Activated naive CD4-positive, alpha-beta T cell treated with anti-CD3 and anti-CD28 coated beads, Interleukin-2, amount 50 U/mL, for 16 hours (primary cell): Measurements from ENCODE around the gene FAT2.
"Not testable (repeated sequence)": the region's sequence is repeated elsewhere in the genome, so short reads cannot be mapped to it uniquely, and the experiment has no call there.

ENCODE experiments used
- DNase-seq: peaks from one replicate; pipeline ENCODE4 v3.0.0-alpha.2; 2020

FAT2 gene

DNA sequence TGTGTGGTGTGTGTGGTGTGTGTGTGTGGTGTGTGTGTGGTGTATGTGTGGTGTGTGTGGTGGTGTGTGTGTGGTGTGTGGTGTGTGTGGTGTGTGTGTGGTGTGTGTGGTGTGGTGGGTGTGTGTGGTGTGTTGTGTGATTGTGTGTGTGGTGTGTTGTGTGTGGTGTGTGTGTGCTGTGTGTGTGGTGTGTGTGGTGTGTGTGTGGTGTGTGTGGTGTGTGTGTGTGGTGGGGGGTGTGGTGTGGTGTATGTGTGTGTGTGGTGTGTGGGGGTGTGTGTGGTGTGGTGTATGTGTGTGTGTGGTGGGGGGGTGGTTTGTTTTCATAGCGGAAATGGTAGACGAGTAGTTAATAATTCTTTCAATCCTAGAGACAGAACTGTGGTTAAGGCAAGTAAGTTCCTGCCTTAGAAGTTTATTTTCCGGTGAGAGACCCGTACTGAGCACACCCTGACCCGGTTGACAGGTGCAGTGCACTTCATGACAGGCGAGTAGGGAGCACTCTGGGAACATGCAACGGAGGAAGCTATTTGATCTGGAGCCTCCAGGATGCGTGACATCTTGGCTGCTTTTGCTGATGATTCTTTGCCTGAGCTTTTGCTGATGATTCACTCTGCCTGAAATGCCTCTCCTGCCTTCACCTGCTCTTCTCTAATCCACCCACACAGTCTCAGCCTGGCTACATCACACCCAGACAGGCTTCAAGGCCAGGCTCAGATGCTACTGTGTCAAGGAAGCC lies 21.7 kb upstream of the FAT2 start:
- peak; percentile 67 for DNase-seq

GRCh38 chr5:151611127-151611775 lies 20.1 kb upstream of the FAT2 start:
- no peak for DNase-seq

DNA sequence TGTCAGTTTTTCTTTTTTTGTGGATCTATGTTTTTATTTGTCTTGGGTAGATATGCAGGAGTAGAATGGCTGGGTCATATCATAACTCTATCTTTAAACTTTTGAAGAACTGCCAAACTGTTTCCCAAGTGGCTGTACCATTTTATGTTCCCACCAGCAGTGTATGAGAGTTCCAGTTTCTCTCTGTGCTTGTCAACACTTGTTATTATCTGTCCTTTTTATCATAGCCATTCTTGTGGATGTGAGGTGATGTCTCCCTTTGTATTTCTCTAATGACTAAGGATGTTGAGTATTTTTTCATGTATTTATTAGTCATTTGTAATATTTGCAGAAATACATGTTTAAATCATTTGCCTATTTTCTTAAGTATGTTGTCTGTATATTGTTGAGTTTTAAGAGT lies 17.4 kb upstream of the FAT2 start:
- no peak for DNase-seq

GRCh38 chr5:151607304-151607703 lies 16.2 kb upstream of the FAT2 start:
- DNase-seq = no peak

GRCh38 chr5:151605559-151605958 lies 14.4 kb upstream of the FAT2 start:
- no peak for DNase-seq

GRCh38 chr5:151602806-151603205 lies 11.7 kb upstream of the FAT2 start:
- DNase-seq = no peak

- DNase-seq = no peak
Measured at GRCh38 chr5:151601391-151601790, 10.3 kb upstream of the FAT2 start.

- no peak for DNase-seq
Measured at GRCh38 chr5:151600069-151600665, 9.0 kb upstream of the FAT2 start.

DNA sequence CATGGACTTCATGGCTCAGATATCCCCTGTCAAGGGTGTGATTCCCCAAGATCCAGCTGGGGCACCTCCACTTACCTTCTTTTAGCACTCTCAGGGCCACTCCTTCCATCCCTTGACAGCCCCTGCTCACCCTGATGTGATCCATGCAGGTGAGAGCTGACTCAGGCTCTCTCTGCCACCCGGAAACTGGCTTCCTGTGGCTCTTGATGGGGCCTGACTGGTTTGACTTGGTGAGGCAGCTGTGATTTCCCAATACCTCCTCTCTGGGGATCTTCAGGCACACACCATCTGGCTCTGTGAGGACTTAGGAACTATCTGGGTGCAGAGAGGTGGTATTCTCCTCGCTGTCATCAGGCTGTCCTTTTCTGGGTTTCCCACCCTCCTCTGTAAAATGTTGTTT lies 7.9 kb upstream of the FAT2 start:
- no peak for DNase-seq

- DNase-seq = no peak
Measured at GRCh38 chr5:151598549-151598948, 7.4 kb upstream of the FAT2 start.

GRCh38 chr5:151597749-151598148 lies 6.6 kb upstream of the FAT2 start:
- no peak for DNase-seq

GRCh38 chr5:151596828-151597539 lies 5.9 kb upstream of the FAT2 start:
- no peak for DNase-seq

GRCh38 chr5:151595411-151595826 lies 4.3 kb upstream of the FAT2 start:
- DNase-seq = no peak

DNA sequence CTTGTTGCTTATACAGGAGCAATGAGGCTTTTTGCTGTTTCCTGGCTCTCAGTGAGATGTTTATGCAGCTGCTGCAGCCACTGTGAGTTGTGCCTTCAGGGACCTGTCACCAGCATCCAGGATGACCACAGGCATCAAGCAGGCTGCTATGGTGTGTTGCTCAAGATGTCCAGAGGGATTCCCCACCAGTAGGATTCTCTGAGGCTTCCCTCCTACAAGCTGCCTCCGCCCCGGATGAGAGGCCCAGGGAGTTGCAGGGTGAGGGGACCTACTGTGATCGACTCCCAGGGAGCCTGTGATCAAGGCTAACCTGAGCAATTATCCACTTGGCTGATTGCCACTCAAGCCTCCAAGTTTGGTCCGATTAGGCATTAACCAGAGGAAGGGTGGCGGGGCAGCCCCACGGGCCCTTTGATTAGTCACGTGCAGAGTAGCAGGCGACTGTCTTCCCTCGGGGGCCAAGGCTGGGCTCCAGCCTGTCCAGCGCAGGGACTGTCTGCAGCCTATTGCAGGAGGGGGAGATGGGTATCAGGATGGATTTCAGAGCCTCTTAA lies 1.8 kb upstream of the FAT2 start:
- DNase-seq = no peak

DNA sequence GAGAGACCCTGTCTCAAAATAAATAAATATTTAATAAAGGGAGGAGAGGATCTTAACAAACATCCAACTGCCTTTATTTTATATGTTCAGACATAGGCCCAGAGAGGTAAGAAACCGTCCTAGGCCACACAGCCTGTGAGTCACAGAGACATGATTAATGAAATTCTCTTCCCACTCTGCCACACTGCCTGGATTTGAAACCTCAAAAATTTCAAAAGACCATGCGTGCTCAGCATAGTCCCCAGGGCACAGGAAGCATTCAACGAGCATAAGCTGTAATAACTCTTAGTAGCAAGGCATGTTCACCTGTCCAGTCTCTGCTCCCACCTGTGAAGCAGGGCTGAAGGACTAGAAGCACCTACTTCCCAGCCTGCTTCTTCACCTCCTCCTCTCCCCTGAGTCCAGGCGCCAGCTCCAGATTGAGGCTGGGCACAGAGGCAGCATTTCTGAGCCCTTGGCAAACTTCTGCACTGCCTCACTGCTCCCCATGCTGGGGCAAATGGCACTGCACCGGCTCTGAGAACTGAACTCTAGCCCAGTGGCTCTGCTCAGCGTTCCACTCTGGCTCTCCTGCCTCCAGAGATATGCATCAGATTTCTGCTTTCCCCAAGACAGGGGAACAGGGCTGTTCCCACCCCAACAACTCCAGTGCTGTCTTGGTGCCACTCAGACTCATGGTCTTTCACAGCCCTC lies 1.1 kb downstream of the FAT2 start:
- DNase-seq = no peak

DNA sequence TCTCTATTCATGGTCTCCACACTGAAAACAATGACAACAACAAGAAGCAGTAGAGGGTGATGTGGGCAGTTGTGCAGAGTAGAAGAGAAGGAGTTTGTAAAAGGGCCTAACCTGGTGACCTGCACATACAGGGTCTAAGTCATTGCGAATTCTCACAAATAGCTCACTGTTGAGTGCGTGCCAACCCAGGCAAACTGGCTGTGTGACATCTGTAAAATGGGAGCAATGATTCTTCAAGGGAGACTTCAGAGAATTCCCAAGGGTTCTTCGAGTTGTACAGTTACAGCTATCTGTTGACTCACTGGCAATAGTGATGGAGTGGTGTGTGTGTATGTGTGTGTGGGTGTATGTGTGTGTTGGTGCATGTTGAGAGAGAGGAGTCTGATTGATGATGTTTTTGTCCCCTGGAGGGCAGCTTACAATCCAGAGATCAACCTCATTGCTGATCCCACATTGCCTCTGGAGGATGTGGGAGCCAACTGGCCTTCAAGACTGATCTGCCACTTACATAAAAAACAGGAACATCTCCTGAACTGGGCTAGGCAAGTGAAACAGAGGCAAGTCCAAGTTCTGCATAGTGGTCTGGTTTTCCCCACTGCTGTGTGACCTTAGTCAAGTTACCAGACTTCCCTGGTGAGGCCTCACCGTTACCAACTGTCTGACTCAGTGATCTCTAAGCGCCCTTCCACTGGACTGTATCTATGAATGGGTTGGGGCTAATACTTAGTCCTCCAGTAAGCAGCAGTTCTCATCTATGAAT lies 3.2 kb downstream of the FAT2 start:
- no peak for DNase-seq

GRCh38 chr5:151585970-151586369 lies 5.2 kb downstream of the FAT2 start:
- DNase-seq = no peak

- not testable (repeated sequence) for DNase-seq
Measured at GRCh38 chr5:151585344-151585743, 5.8 kb downstream of the FAT2 start.

DNA sequence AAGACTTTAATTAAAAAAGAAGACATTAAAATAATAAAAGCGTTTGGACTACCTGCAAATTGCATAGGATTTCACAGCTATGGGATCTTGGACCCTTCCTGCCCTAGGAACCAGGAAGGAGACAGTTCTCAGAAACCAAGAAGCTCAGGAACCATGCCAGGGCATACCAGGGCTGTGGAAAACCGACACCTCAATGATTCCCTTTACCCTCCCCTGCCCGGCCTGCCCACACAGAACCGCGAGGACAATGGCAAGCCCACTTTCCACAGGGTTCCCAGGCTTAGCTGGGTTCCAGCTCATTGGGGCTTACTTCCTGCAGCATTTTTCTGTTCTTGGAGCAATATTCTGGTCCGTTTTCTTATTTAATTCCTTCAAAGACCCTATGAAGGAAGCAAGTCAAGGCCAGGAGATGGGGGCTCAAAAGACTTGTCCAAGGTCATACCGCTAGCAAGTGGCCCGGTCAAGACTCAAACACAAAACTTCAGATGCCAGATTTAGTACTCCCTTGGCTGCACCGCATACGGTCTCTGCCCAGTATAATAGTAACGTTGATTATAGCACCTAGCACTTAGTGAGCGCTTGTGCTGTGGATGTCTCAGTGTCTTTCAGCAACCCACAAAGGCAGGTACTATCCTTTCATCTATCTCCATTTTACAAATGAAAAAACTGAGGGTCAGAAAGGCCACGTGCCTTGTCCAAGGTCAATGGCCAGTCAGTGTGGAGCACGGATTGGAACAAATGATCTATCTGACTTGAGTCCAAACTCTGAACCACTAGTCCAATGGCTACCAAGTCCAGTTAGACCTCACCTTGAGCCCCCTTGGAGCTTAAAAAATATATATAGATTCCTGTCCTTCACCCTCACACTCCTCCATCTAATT lies 6.8 kb downstream of the FAT2 start:
- no peak for DNase-seq

GRCh38 chr5:151581812-151582583 lies 9.1 kb downstream of the FAT2 start:
- no peak for DNase-seq
